Colonic mucosa (tissue), 4 donors: ENCODE data around the gene DRC3. TPM values are rescaled to one million over a fixed set of nuclear protein-coding genes. Genes with fewer than 3 reads are reported as not detected.

Experiments used
- DNase-seq: peaks from one replicate; pipeline ENCODE4 v3.0.0-alpha.2; 2020
- H3K27ac ChIP-seq: fragments of 200-600 bp; one replicate; pipeline ENCODE4 v1.8.0; 2021
- H3K27me3 ChIP-seq: fragments of 200-600 bp; one replicate; pipeline ENCODE4 v1.8.0; 2021
- H3K36me3 ChIP-seq: fragments of 200-600 bp; one replicate; pipeline ENCODE4 v1.8.0; 2021
- H3K4me1 ChIP-seq: fragments of 200-600 bp; one replicate; pipeline ENCODE4 v1.8.0; 2021; ENCODE audit warnings: mild to moderate bottlenecking
- H3K4me3 ChIP-seq: fragments of 200-600 bp; one replicate; pipeline ENCODE4 v1.8.0; 2021
- H3K9ac ChIP-seq, 2 donors: one replicate each; pipeline ENCODE4 v1.7.0; 2013; ENCODE audit warnings: control low read depth in 2 of 2, low read depth in 2 of 2, low read length in 2 of 2
- H3K9me3 ChIP-seq: fragments of 200-600 bp; one replicate; pipeline ENCODE4 v1.8.0; 2021
- intact Hi-C: fragments of 100-400 bp; cut with DNase I; formaldehyde crosslinking; loops from one replicate; pipeline ENCODE4 v1.14.1; 2022
- total RNA-seq, 2 donors: library from RNA; stranded (reverse); fragmentation: NEBNext Ultra II Directional in 1 of 2; extraction: Animal tissue kit (Norgen Biotek cat#: 25700) in 1 of 2; gene quantifications; one replicate each; pipeline ENCODE4 v1.2.1, GENCODE V29; 2021
- TF ChIP-seq, protein P1 (sequence below): fragments of 200-600 bp; IDR thresholded peaks from one replicate; pipeline ENCODE4 v1.8.0; 2022; ENCODE audit warnings: antibody characterized with exemption, mild to moderate bottlenecking
- donor health status: healthy.
- donor health status: DM: no; HTN: no; CAD: no.
- donor health status: DM: no; HTN: no; CAD: no.

The DRC3 gene, protein sequence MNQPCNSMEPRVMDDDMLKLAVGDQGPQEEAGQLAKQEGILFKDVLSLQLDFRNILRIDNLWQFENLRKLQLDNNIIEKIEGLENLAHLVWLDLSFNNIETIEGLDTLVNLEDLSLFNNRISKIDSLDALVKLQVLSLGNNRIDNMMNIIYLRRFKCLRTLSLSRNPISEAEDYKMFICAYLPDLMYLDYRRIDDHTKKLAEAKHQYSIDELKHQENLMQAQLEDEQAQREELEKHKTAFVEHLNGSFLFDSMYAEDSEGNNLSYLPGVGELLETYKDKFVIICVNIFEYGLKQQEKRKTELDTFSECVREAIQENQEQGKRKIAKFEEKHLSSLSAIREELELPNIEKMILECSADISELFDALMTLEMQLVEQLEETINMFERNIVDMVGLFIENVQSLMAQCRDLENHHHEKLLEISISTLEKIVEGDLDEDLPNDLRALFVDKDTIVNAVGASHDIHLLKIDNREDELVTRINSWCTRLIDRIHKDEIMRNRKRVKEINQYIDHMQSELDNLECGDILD
- 1 to 10 TPM in 1 of 2 donors, under 1 TPM in 1; 0.79 to 1.1 TPM for total RNA-seq

DNA sequence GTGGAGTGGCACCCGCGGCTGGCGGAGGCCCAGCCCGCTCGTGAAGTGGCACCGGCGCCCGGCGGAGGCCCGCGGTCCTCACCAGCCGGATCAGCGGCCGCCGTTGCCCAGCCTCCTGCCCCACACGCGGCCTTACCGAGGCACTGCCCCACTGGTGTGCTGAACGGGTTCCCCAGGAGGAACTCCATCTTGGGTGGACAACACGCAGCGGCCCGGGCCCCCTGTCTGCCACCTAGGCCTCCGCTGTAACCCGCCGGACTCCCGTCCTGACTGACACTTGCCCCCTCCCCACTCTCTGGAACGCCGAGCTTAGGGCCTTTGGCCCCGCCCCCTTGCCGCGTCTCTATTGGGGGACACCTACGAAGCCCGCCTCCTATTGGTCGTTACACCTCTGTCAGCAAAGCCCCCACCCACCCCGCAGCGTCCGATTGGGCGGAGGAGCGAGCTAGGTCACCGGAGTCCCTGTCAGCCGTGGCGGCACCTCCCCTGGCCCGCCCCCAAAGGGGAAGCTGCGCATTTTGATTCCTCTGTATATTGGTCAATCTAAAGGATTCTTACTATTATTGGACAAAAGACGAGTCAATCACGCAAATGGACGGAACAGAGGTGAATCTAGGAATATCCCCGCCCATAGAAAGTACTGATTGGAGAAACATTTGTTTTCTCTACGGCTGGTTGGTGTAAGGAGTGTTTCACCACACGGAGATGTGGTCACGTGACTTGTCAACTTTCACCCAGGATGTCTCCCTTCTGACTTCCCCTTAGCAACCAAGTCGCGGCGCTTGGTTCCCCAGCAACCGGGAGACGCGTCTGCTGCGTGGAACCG lies at the start of gene DRC3, which contains the start of gene TOM1L2:
Gene DRC3 (plus strand): TSS at position 737 of the 826 bp plus-strand sequence. CDS start 4,737 bp downstream, outside the sequence.
Gene TOM1L2 (minus strand): TSS at position 275 of the 826 bp plus-strand sequence. CDS start 87 bp downstream, at position 188.
- Histone ChIP-seq H3K36me3 (no peaks in the 10 kb centered on the region), H3K9me3 (no peaks in the 10 kb centered on the region), H3K4me1 (peaks cover 3% of the 10 kb centered on the region), H3K27ac (peak within 1 kb of the TSS; percentile 84), H3K4me3 (peak within 1 kb of the TSS; percentile 97), H3K27me3 (no peaks in the 10 kb centered on the region), H3K9ac (peak within 1 kb of the TSS; percentile 77 to 85)
- peak; percentile 100 for DNase-seq
- TF ChIP-seq, protein P1, sequence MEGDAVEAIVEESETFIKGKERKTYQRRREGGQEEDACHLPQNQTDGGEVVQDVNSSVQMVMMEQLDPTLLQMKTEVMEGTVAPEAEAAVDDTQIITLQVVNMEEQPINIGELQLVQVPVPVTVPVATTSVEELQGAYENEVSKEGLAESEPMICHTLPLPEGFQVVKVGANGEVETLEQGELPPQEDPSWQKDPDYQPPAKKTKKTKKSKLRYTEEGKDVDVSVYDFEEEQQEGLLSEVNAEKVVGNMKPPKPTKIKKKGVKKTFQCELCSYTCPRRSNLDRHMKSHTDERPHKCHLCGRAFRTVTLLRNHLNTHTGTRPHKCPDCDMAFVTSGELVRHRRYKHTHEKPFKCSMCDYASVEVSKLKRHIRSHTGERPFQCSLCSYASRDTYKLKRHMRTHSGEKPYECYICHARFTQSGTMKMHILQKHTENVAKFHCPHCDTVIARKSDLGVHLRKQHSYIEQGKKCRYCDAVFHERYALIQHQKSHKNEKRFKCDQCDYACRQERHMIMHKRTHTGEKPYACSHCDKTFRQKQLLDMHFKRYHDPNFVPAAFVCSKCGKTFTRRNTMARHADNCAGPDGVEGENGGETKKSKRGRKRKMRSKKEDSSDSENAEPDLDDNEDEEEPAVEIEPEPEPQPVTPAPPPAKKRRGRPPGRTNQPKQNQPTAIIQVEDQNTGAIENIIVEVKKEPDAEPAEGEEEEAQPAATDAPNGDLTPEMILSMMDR, result no peak
- intact Hi-C loops, result no loop called here

DNA sequence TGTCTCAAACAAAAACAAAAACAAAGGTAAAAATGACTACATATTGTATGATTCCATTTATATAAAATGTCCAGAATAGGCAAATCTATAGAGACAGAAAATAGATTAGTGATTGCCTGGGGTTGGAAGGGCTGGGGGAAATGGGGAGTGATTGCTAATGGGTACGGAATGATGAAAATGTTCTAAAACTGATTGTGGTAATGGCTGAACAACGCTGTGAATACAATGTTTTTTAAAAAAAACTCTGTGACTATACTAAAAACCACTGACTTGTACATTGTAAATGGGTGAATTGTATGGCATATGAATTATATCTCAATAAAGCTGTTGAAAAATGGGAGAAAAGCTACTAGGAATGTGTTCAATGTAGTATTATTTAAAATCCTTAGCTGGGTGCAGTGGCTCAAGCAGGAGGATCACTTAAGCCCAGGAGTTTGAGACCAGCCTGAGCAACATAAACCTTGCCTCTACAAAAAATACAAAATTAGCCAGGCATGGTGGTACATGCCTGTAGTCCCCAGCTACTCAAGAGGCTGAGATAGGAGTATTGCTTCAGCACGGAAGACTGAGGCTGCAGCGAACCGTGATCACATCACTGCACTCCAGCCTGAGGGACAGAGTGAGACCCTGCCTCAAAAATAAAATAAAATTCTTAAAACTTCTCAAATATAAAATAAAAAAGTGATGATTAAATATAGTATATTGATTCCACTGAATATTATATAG lies 48.4 kb upstream of the DRC3 start:
- no peaks in the 10 kb centered on the region for H3K27me3 ChIP-seq
- no peak overlapping the region for H3K9ac ChIP-seq
- H3K36me3 ChIP-seq, result no peaks in the 10 kb centered on the region
- H3K4me1 ChIP-seq, result peaks cover 22% of the 10 kb centered on the region
- DNase-seq, result no peak
- H3K27ac ChIP-seq, result no peak overlapping the region
- H3K9me3 ChIP-seq, result no peaks in the 10 kb centered on the region
- no peak overlapping the region for H3K4me3 ChIP-seq
- TF ChIP-seq, protein P1, result no peak
- intact Hi-C loops, result no loop called here

DNA sequence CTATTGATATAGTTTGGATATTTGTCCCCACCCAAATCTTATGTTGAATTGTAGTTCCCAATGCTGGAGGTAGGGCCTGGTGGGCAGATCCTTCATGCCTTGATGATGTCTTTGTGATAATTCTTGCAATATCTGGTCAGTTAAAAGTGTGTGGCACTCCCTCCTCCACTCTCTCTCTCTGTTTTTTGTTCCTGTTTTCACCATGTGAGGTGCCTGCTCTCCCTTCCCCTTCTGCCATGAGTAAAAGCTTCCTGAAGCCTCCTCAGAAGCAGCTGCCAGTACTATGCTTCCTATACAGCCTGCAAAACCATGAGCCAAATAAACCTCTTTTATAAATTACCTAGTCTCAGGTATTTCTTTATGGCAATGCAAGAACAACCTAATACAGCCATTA lies 47.8 kb upstream of the DRC3 start:
- Histone ChIP-seq H3K9me3 (no peaks in the 10 kb centered on the region), H3K4me3 (no peak overlapping the region)
- DNase-seq, result no peak

DNA sequence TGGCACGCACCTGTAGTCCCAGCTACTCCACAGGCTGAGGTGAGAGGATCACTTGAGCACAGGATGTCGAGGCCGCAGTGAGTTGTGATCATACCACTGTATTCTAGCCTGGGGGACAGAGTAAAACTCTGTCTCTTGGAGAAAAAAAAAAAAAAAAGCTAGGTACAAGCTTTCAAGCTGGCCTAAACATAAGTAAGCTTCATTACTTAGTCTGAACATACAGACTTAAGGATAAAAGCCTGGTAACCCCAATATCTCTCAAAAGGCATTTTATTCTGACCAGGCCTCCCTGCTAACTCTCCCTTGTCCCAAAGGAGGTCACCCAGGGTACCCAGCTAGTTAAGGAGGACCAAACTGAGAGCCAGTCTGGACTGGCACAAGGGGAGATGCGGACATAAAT lies 46.6 kb upstream of the DRC3 start:
- no peak for DNase-seq
- TF ChIP-seq, protein P1, result no peak

More for the DNA sequence above, 47.8 kb upstream of the DRC3 start:
- intact Hi-C loops, result no loop called here
- H3K9ac ChIP-seq, result no peak overlapping the region
- H3K27me3 ChIP-seq, result no peaks in the 10 kb centered on the region
- H3K36me3 ChIP-seq, result no peaks in the 10 kb centered on the region
- H3K4me1 ChIP-seq, result peaks cover 16% of the 10 kb centered on the region
- TF ChIP-seq, protein P1, result no peak
- H3K27ac ChIP-seq, result no peak overlapping the region

More for the DNA sequence above, 46.6 kb upstream of the DRC3 start:
- Histone ChIP-seq H3K9ac (no peak overlapping the region), H3K27ac (no peak overlapping the region), H3K27me3 (no peaks in the 10 kb centered on the region), H3K36me3 (no peaks in the 10 kb centered on the region), H3K4me3 (no peak overlapping the region), H3K4me1 (peaks cover 11% of the 10 kb centered on the region), H3K9me3 (no peaks in the 10 kb centered on the region)
- intact Hi-C loops, result no loop called here
